B cell (primary cell): ENCODE measurements around the gene DSN1.

Experiments used
- CTCF ChIP-seq: fragments of 200-600 bp; IDR thresholded peaks from one replicate; pipeline ENCODE4 v1.8.0; 2022; ENCODE audit warnings: antibody characterized with exemption, mild to moderate bottlenecking
- EZH2 ChIP-seq: IDR thresholded peaks from 2 replicates; pipeline ENCODE4 v1.6.1; 2012; ENCODE audit warnings: borderline replicate concordance, low read depth, mild to moderate bottlenecking, moderate library complexity, low read length; ENCODE audit not compliant: insufficient read depth, poor library complexity, severe bottlenecking

- TF ChIP-seq CTCF (no peak), EZH2 (no peak)
Observed at GRCh38 chr20:36775826-36776225, 2.3 kb upstream of the DSN1 start.
